ELR (cell line): ENCODE measurements around the gene CD59.
"Not testable (repeated sequence)": the region's sequence is repeated elsewhere in the genome, so short reads cannot be mapped to it uniquely, and the experiment has no call there.

Source experiments
- DNase-seq: peaks from one replicate; pipeline ENCODE4 v3.0.0-alpha.2; 2015; ENCODE audit warnings: low read depth

The CD59 gene

GRCh38 chr11:33713151-33713855, 22.9 kb downstream of the CD59 start:
- no peak for DNase-seq

DNA sequence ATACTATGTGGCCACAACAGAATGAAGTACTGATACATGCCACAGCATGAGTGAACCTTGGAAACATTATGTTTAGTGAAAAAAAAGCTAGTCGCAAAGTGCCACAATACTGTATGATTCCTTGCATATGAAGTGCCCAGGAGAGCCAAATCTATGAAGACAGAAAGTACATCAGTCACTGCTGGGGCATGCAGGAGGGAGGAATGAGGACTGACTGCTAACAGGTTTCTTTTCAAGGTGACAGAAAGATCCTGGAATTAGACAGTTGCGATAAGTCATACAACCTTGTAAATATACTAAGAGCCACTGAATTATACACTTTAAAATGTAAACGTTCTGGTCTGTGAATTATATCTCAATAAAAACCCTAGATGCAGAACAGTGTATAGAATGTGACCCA, 23.8 kb downstream of the CD59 start:
- no peak for DNase-seq

- no peak for DNase-seq
Measured at GRCh38 chr11:33709466-33709865, 26.8 kb downstream of the CD59 start.

DNA sequence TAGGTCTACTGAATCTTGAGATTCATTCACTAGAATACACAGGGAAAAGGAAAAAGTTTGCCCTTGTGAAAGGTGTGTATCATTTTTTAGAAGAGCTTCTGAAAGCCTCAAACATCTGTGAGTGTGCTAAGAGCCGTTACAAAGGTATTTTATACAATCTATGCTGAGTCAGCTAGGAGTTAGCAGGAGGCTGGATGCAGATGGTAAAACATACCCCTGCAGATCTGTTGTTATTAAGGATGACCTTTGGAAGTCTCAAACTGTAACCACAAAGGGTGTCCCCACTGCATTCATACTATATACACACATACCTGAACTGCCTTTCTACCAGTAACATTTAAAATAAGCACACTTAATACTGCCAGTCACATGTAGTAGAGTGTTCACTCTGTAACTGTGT, 27.2 kb downstream of the CD59 start:
- no peak for DNase-seq

GRCh38 chr11:33707831-33708230, 28.4 kb downstream of the CD59 start:
- not testable (repeated sequence) for DNase-seq

- DNase-seq, result no peak
Measured at GRCh38 chr11:33706966-33707365, 29.3 kb downstream of the CD59 start.

GRCh38 chr11:33706546-33706945, 29.7 kb downstream of the CD59 start:
- DNase-seq, result no peak

GRCh38 chr11:33704240-33705002, 31.8 kb downstream of the CD59 start:
- DNase-seq, result peak; percentile 35

GRCh38 chr11:33703788-33704187, 32.4 kb downstream of the CD59 start:
- DNase-seq, result peak; percentile 53

DNA sequence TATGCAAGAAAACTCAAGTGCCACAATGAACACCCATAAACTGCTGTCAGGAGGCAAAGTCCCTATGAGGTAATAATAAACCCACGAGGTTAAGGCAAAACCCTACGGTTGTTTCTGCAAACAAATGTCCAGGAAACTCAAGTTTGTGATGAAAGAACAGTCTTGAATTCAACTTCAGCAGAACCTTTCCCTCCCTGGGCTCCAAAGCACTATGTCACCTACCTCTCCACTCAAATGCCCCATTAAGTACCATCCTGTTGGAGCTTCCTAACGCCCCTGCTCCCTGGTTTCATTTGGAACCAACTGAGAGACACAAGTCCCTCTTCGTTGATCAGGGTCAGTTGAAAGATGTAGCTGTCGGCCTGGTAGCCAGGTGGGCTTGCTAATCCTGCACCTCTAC, 33.0 kb downstream of the CD59 start:
- DNase-seq, result no peak

DNA sequence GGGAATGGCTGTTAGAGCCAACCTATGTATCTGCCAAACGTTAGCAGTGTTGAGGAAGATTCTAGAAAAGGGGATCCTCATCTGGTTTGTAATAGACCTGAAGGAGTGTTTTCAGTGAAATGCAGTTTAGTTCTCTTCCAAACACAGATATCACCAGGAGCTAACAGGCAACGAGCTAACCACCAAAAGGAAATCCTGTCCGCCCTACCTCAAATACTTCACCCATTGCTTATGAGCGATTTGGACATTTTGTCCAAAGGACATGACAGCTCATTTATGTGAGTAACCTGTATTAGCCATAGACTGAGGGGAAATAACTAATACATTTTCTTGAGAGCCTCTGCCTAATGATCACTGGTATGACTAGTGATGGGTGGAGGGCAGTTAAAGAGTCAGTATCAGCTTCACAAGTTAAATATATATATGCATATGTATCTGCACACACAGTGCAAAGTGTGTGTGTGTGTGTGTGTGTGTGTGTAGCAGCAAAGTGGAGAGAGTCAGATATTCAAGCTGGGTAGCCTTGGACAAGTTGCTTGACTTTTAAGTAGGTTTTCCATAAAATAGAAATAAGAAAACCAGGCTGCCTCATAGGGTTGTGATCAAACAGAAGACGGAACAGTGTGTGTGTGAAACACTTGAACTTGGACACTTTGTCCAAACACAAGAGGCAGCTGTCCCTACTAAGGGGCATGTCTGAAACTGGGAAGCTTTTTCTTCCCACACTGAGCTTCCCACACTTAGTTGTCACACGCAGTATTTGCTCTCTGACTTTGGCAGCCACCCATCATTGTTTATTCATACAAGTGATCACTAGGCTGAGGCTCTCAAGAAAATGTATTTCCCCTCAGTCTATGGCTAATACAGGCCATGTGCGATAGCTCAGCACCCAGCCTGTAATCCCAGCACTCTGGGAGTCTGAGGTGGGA, 34.7 kb downstream of the CD59 start:
- peak; percentile 87 for DNase-seq

- DNase-seq, result peak; percentile 97
Measured at GRCh38 chr11:33700502-33701271, 35.5 kb downstream of the CD59 start, which contains the start of gene C11orf91. C11orf91 (minus strand) TSS chr11:33700826; CDS start chr11:33700740, 86 bp downstream.

- no peak for DNase-seq
Measured at GRCh38 chr11:33700063-33700501, 36.1 kb downstream of the CD59 start.

- no peak for DNase-seq
Measured at GRCh38 chr11:33699515-33700062, 36.6 kb downstream of the CD59 start.

- DNase-seq, result no peak
Measured at GRCh38 chr11:33698921-33699320, 37.3 kb downstream of the CD59 start.

DNA sequence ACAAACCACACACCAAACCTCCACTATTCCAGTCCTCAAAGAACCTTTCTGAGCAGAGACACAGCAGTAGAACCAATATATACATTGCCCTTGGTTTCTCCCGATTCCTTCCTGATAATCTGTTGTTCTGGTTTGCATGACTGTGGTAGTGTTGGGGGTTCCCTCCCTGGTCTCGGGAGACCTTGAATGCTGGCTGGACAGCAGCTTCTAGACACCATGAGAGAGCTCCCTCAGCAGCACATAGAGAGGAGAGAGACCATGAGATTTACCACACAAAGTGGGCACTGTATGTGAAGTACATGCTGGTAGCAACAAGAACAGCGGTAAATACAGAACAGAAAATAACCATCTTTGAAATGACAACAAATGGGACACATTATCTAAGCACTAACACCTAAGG, 38.2 kb downstream of the CD59 start:
- DNase-seq, result no peak

GRCh38 chr11:33696931-33697638, 39.1 kb downstream of the CD59 start:
- no peak for DNase-seq

DNA sequence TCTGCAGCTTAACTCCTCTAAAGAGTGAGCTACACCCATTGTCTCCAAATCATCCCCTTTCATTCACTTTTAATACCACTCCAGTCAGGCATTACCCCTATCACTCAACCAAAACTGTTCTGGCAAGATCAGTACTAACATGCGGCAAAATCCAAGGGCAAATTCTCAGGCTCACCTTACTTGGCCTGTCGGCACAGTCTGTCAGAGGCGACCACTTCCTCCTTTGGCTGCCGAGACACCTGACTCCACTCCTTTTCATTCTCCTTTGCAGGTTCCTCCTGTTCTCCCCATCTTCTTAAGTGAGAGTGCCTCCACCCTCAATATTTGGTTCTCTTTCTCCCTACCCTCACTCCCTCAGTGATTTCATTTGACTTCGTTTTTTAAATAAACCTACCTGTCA, 39.8 kb downstream of the CD59 start:
- no peak for DNase-seq

- no peak for DNase-seq
Measured at GRCh38 chr11:33695051-33695566, 41.1 kb downstream of the CD59 start.

DNA sequence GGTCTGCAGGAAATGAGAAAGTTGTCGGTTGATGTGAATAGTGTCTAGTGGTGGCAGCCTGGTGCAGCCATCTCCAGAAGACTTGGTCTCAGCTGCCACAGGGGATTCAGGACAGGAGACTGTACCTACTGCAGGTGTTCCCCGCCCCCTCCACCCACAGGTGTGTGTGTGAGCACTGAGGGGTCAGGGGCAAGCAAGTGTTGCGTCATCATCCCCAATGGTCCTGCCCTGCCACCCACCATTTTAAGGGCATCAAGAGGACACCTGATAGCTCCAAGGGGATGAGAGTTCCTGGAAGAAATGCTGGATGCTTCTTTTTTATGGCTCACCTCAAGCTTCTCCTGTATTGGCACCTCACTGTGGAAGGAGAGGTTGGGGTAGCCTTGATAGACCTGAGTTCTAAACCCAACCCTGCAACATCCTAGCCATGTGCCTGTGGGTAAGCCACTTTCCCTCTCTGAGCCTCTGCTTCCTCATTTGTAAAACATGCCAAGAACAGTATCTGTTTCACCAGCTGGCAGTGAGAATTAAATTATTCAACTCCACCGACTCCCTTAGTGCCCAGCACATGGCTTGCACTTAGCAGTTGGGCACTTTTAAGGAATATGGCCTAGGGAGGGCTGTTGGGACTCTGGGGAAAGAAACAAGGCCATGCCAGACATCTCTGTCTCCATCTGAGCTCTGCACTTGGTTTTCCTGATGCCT, 41.7 kb downstream of the CD59 start:
- no peak for DNase-seq
